GM21367 (cell line): ENCODE data around the gene ASIP.

Experiments
- ATAC-seq: cut with Tn5 transposase; IDR thresholded peaks from one replicate; pipeline ENCODE4 v1.9.1; 2021; ENCODE audit not compliant: unreplicated experiment

Gene ASIP

DNA sequence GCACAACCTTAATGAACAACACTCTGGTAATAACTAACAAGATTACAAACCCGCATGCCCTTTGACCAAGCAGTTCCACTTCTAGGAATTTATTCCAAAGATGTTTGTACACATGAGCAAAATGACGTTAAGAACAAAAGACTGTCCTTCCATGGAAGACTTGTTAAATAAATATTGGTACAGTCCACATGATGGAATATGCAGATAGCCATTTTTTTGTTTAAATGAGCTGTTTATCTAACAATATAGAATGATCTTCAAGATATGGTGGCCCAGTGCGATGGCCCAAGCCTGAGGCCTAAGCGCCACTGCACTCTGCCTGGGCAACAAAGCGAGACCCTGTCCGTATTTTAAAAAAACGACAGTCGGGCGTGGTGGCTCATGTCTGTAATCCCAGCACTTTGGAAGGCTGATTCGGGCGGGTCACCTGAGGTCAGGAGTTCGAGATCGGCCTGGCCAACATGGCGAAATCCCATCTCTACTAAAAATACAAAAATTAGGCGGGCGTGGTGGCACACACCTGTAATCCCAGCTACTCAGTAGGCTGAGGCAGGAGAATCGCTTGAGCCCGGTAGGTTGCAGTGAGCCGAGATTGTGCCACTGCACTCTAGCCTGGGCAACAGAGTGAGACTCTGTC is 69.4 kb downstream of the ASIP start:
- ATAC-seq, result no peak

DNA sequence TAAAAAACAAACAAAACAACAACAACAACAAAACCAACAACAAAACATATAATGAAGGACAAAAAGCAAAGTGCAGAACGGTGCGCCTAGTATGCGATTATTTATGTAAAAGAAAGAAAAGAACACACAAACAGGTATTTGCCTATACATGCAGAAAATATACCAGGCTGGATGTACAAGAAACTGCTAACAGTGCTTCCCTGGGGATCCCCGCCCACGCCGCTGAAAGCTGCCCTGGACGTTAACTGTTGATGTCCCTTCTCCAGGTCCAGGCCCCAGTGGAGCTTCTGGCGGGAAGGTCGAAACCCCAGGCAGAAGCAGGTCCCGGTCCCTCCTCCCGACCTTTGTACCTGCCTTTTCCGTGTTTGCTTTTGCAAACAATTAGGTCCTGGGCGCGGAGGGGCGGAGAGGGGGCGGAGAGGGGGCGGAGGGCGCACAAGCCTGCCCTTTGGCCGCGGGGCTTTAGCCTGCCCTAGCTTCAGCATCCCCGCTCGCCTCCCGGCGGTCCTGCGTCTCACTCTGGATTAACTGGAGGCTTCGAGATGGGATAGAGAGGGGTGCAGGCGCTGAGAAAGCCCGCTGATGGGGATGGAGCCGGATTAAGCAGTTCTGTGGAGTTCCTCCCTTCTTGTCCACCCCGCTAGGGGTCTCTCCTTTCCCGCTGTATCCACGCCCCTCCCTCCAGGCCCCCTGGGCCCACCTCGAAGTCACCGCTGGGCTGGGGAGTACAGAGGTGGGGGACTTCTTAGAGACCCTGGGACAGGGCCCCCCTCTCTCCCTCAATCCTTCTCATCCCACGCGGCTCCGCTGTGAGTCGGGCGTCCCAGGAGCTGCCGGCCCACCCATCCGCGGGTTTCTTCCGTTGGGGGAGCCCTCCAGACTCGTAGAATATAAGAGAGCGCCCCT is 70.1 kb downstream of the ASIP start:
- no peak for ATAC-seq

GRCh38 chr20:34312024-34312460 is 70.8 kb downstream of the ASIP start:
- no peak for ATAC-seq

- ATAC-seq, result peak; percentile 53
Observed at GRCh38 chr20:34312544-34313217, 71.5 kb downstream of the ASIP start.

GRCh38 chr20:34315236-34315635 is 74.0 kb downstream of the ASIP start:
- no peak for ATAC-seq

GRCh38 chr20:34316196-34316814 is 75.1 kb downstream of the ASIP start:
- no peak for ATAC-seq
